T-helper 1 cell treated with Interleukin-12 subunit alpha and Interleukin-12 subunit beta and Interleukin-4 antibody, amounts not matched to agents 30 ng/mL and 1 ng/mL, for 36 hours (primary cell): Measurements from ENCODE around the gene HSPB8. TPM values are rescaled to one million over a fixed set of nuclear protein-coding genes. Genes with fewer than 3 reads are reported as not detected.

Experiments
- intact Hi-C: fragments of 100-400 bp; cut with micrococcal nuclease; formaldehyde crosslinking; loops from one replicate; pipeline ENCODE4 v1.15.1; 2024
- total RNA-seq: library from RNA; stranded (reverse); gene quantifications from 2 replicates; pipeline ENCODE4 v1.2.3, GENCODE V29; 2022

HSPB8 gene
- total RNA-seq, 1 donor from 2014 or later: not detected

GRCh38 chr12:119169150-119169549 is 9.6 kb upstream of the HSPB8 start:
- intact Hi-C loops: no loop called here

- intact Hi-C loops: no loop called here
These were observed 7.4 kb upstream of the HSPB8 start for GRCh38 chr12:119171291-119171690.

GRCh38 chr12:119171691-119172425 is 6.9 kb upstream of the HSPB8 start:
- intact Hi-C loops: no loop called here

- intact Hi-C loops: no loop called here
These were observed 3.6 kb upstream of the HSPB8 start for GRCh38 chr12:119175081-119175480.

- intact Hi-C loops: no loop called here
These were observed 2.3 kb upstream of the HSPB8 start for GRCh38 chr12:119176267-119177055.

- intact Hi-C loops: no loop called here
These were observed 1.7 kb upstream of the HSPB8 start for GRCh38 chr12:119177056-119177325.

- intact Hi-C loops: no loop called here
These were observed 879 bp upstream of the HSPB8 start for GRCh38 chr12:119177724-119178380.

GRCh38 chr12:119179335-119180021 is 747 bp downstream of the HSPB8 start:
- intact Hi-C loops: no loop called here

GRCh38 chr12:119180380-119181040 is 1.8 kb downstream of the HSPB8 start:
- intact Hi-C loops: no loop called here

- intact Hi-C loops: no loop called here
These were observed 2.5 kb downstream of the HSPB8 start for GRCh38 chr12:119181202-119181601.

GRCh38 chr12:119181944-119182343 is 3.2 kb downstream of the HSPB8 start:
- intact Hi-C loops: no loop called here

- intact Hi-C loops: no loop called here
These were observed 4.2 kb downstream of the HSPB8 start for GRCh38 chr12:119182701-119183493.

GRCh38 chr12:119183942-119184695 is 5.4 kb downstream of the HSPB8 start:
- intact Hi-C loops: no loop called here

GRCh38 chr12:119195256-119195655 is 16.5 kb downstream of the HSPB8 start:
- intact Hi-C loops: no loop called here

- intact Hi-C loops: no loop called here
These were observed 19.7 kb downstream of the HSPB8 start for GRCh38 chr12:119198440-119198839.

GRCh38 chr12:119200601-119201000 is 21.9 kb downstream of the HSPB8 start:
- intact Hi-C loops: no loop called here

- intact Hi-C loops: no loop called here
These were observed 23.2 kb downstream of the HSPB8 start for GRCh38 chr12:119201789-119202543.

- intact Hi-C loops: no loop called here
These were observed 23.8 kb downstream of the HSPB8 start for GRCh38 chr12:119202544-119202943.

- intact Hi-C loops: no loop called here
These were observed 25.4 kb downstream of the HSPB8 start for GRCh38 chr12:119204131-119204530.
